ENCODE results near the gene ZNF827.

DNA sequence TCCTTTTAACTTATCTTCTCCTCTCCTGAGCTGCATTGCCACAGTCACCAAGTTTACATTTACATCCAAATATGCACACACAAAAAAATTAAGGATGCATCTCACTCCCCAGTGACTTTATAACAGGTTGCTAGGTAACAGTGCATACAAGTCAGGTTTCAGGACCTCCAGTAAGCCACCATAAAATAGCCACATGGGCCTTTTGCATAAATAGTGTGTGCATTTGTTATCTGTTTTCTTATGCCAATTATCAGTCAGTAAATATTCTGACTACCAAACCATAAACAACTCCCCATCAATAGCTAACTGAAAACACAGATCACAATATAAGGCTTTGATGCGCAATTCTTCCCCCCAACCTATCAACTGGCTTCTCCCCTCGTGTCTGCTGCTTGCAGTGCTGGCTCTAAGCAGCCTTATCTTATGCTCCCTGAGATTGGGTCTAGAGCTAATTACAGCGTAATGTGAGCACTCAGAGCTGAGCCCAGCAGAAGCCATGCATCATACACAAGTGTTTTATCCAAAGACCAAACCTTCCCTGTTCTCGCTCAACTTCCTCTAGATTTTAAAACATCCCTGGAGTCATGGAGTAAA is 55.4 kb downstream of the ZNF827 start:
- TF ChIP-seq, protein P1, sequence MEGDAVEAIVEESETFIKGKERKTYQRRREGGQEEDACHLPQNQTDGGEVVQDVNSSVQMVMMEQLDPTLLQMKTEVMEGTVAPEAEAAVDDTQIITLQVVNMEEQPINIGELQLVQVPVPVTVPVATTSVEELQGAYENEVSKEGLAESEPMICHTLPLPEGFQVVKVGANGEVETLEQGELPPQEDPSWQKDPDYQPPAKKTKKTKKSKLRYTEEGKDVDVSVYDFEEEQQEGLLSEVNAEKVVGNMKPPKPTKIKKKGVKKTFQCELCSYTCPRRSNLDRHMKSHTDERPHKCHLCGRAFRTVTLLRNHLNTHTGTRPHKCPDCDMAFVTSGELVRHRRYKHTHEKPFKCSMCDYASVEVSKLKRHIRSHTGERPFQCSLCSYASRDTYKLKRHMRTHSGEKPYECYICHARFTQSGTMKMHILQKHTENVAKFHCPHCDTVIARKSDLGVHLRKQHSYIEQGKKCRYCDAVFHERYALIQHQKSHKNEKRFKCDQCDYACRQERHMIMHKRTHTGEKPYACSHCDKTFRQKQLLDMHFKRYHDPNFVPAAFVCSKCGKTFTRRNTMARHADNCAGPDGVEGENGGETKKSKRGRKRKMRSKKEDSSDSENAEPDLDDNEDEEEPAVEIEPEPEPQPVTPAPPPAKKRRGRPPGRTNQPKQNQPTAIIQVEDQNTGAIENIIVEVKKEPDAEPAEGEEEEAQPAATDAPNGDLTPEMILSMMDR (conservative IDR thresholded peaks at IDR 0.05; ENCODE audit: low read length), result no peak
- no peak for TF ChIP-seq EZH2phosphoT487 (IDR thresholded peaks at IDR 0.05; ENCODE audit: borderline replicate concordance)

All from Loucy (cell line).